Central memory CD8-positive, alpha-beta T cell (primary cell): Measurements from ENCODE around the gene XPNPEP3.
"Not testable (repeated sequence)": the region's sequence is repeated elsewhere in the genome, so short reads cannot be mapped to it uniquely, and the experiment has no call there.

Experiments
- ATAC-seq: fragments of 150-1000 bp; cut with Tn5 transposase; replicated peaks from 2 replicates; pipeline ENCODE4 v1.10.0; 2022; ENCODE audit warnings: mild to moderate bottlenecking, moderate FRiP score, moderate number of reproducible peaks; ENCODE audit not compliant: poor library complexity, severe bottlenecking; ENCODE audit errors: extremely low read depth
- DNase-seq, 2 donors: peaks; one replicate each; pipeline ENCODE4 v3.0.0; 2021; ENCODE audit warnings: low spot score in 2 of 2
- H3K27ac Mint-ChIP-seq: one replicate; pipeline ENCODE4 v1.8.0; 2022; ENCODE audit warnings: low read depth, mild to moderate bottlenecking, moderate library complexity, mixed read lengths
- H3K27me3 Mint-ChIP-seq: one replicate; pipeline ENCODE4 v1.8.0; 2022; ENCODE audit warnings: mixed read lengths
- H3K36me3 Mint-ChIP-seq: one replicate; pipeline ENCODE4 v1.8.0; 2022; ENCODE audit warnings: mild to moderate bottlenecking, moderate library complexity, mixed read lengths; ENCODE audit not compliant: insufficient read depth
- H3K4me1 Mint-ChIP-seq: one replicate; pipeline ENCODE4 v1.8.0; 2022; ENCODE audit warnings: mixed read lengths
- H3K4me3 Mint-ChIP-seq: one replicate; pipeline ENCODE4 v1.8.0; 2022; ENCODE audit warnings: mild to moderate bottlenecking, moderate library complexity, mixed read lengths
- H3K9me3 Mint-ChIP-seq: one replicate; pipeline ENCODE4 v1.8.0; 2022; ENCODE audit warnings: mixed read lengths

The XPNPEP3 gene

GRCh38 chr22:40856513-40857308 is at the start of gene XPNPEP3, which contains the start of gene ST13:
Gene XPNPEP3, plus strand, starts transcription at chr22:40857148. Its CDS starts 34 bp downstream, at chr22:40857182.
Gene ST13, minus strand, starts transcription at chr22:40856639. Its CDS starts 99 bp downstream, at chr22:40856540.
- H3K9me3 Mint-ChIP-seq = no peaks in the 10 kb centered on the region
- ATAC-seq = peak; percentile 91
- H3K4me1 Mint-ChIP-seq = peaks cover 25% of the 10 kb centered on the region
- H3K27ac Mint-ChIP-seq = peak within 1 kb of the TSS; percentile 97
- peaks cover 25% of the 10 kb centered on the region for H3K36me3 Mint-ChIP-seq
- H3K27me3 Mint-ChIP-seq = no peaks in the 10 kb centered on the region
- H3K4me3 Mint-ChIP-seq = peak within 1 kb of the TSS; percentile 97
- DNase-seq = peak; percentile 95

- Mint-ChIP-seq H3K27ac (peak overlapping the region; percentile 25), H3K27me3 (no peaks in the 10 kb centered on the region), H3K4me3 (no peak overlapping the region), H3K36me3 (peaks cover 7% of the 10 kb centered on the region), H3K9me3 (no peaks in the 10 kb centered on the region), H3K4me1 (peaks cover 12% of the 10 kb centered on the region)
- DNase-seq (no peak), ATAC-seq (no peak)
Observed at GRCh38 chr22:40808018-40808841, 48.7 kb upstream of the XPNPEP3 start.

GRCh38 chr22:40813912-40814315 is 43.0 kb upstream of the XPNPEP3 start:
- DNase-seq = no peak
- no peak overlapping the region for H3K27ac Mint-ChIP-seq
- H3K36me3 Mint-ChIP-seq = peaks cover 9% of the 10 kb centered on the region
- no peak overlapping the region for H3K4me3 Mint-ChIP-seq
- no peaks in the 10 kb centered on the region for H3K27me3 Mint-ChIP-seq
- ATAC-seq = no peak
- peaks cover 29% of the 10 kb centered on the region for H3K4me1 Mint-ChIP-seq
- H3K9me3 Mint-ChIP-seq = no peaks in the 10 kb centered on the region

GRCh38 chr22:40817737-40818136 is 39.2 kb upstream of the XPNPEP3 start:
- H3K4me1 Mint-ChIP-seq = peaks cover 24% of the 10 kb centered on the region
- ATAC-seq (no peak), DNase-seq (no peak)
- no peaks in the 10 kb centered on the region for H3K9me3 Mint-ChIP-seq
- H3K36me3 Mint-ChIP-seq = peaks cover 9% of the 10 kb centered on the region
- H3K4me3 Mint-ChIP-seq = peak overlapping the region; percentile 76
- H3K27me3 Mint-ChIP-seq = no peaks in the 10 kb centered on the region
- H3K27ac Mint-ChIP-seq = peak overlapping the region; percentile 69

- H3K9me3 Mint-ChIP-seq = no peaks in the 10 kb centered on the region
- H3K36me3 Mint-ChIP-seq = peaks cover 7% of the 10 kb centered on the region
- DNase-seq = no peak
- peak overlapping the region; percentile 69 for H3K27ac Mint-ChIP-seq
- no peaks in the 10 kb centered on the region for H3K27me3 Mint-ChIP-seq
- peaks cover 24% of the 10 kb centered on the region for H3K4me1 Mint-ChIP-seq
- ATAC-seq = peak; percentile 10
- peak overlapping the region; percentile 76 for H3K4me3 Mint-ChIP-seq
Observed at GRCh38 chr22:40818192-40818746, 38.7 kb upstream of the XPNPEP3 start.

- ATAC-seq (peak; percentile 90), DNase-seq (peak; percentile 69)
- peaks cover 13% of the 10 kb centered on the region for H3K36me3 Mint-ChIP-seq
- peak within 1 kb of the TSS; percentile 76 for H3K4me3 Mint-ChIP-seq
- peaks cover 24% of the 10 kb centered on the region for H3K4me1 Mint-ChIP-seq
- no peaks in the 10 kb centered on the region for H3K27me3 Mint-ChIP-seq
- no peaks in the 10 kb centered on the region for H3K9me3 Mint-ChIP-seq
- peak within 1 kb of the TSS; percentile 69 for H3K27ac Mint-ChIP-seq
Observed at GRCh38 chr22:40818747-40819598, 38.0 kb upstream of the XPNPEP3 start, which contains the start of gene SLC25A17. Gene SLC25A17, minus strand, starts transcription at chr22:40819346. Its CDS starts 98 bp downstream, at chr22:40819248.

- Mint-ChIP-seq H3K27ac (no peak overlapping the region), H3K27me3 (no peaks in the 10 kb centered on the region), H3K36me3 (peaks cover 14% of the 10 kb centered on the region), H3K4me1 (peaks cover 24% of the 10 kb centered on the region), H3K4me3 (peak overlapping the region; percentile 76), H3K9me3 (no peaks in the 10 kb centered on the region)
- no peak for ATAC-seq
- no peak for DNase-seq
Observed at GRCh38 chr22:40819599-40820140, 37.3 kb upstream of the XPNPEP3 start.

GRCh38 chr22:40823426-40823825 is 33.5 kb upstream of the XPNPEP3 start:
- no peaks in the 10 kb centered on the region for H3K27me3 Mint-ChIP-seq
- DNase-seq (no peak), ATAC-seq (no peak)
- H3K9me3 Mint-ChIP-seq = no peaks in the 10 kb centered on the region
- H3K4me1 Mint-ChIP-seq = peaks cover 4% of the 10 kb centered on the region
- peaks cover 27% of the 10 kb centered on the region for H3K36me3 Mint-ChIP-seq
- no peak overlapping the region for H3K4me3 Mint-ChIP-seq
- H3K27ac Mint-ChIP-seq = no peak overlapping the region

GRCh38 chr22:40826292-40826691 is 30.7 kb upstream of the XPNPEP3 start:
- H3K27ac Mint-ChIP-seq, H3K9me3 Mint-ChIP-seq, DNase-seq, H3K27me3 Mint-ChIP-seq, ATAC-seq, H3K4me1 Mint-ChIP-seq, H3K4me3 Mint-ChIP-seq: not testable (repeated sequence)
- H3K36me3 Mint-ChIP-seq = peaks cover 36% of the 10 kb centered on the region

DNA sequence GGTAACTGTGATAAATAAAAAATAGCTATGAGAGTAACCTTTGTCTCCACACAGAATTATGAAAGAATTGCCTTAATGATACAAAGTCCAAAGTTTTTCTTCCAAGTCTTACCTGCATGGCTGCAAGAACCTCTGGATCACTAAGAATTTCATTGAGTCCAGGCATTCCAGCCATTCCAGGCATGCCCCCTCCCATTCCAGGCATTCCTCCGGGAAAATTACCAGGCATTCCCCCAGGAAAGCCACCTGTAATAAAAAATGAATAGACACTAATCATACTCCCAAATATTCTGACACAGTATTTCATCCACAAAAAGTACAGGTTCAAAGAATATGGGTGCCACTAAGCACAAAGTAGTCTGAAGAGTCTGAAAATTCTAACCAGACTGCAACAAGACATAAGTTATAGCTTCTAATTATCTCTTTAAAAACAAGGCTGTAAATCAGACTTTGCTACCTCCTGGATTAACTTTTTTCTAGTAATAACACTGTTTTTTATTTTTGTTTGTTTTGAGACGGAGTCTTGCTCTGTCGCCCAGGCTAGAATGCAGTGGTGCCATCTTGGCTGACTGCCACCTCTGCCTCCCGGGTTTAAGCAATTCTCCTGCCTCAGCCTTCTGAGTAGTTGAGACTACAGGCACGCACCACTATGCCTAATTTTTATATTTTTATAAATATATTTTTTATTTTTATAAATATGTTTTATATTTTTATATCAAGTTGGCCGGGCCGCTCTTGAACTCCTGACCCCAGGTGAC is 29.8 kb upstream of the XPNPEP3 start:
- no peak overlapping the region for H3K27ac Mint-ChIP-seq
- no peaks in the 10 kb centered on the region for H3K9me3 Mint-ChIP-seq
- DNase-seq = no peak
- no peak overlapping the region for H3K4me3 Mint-ChIP-seq
- no peak for ATAC-seq
- no peaks in the 10 kb centered on the region for H3K4me1 Mint-ChIP-seq
- peaks cover 42% of the 10 kb centered on the region for H3K36me3 Mint-ChIP-seq
- H3K27me3 Mint-ChIP-seq = no peaks in the 10 kb centered on the region

- no peak for DNase-seq
- Mint-ChIP-seq H3K27me3 (no peaks in the 10 kb centered on the region), H3K36me3 (peaks cover 47% of the 10 kb centered on the region)
Observed at GRCh38 chr22:40829131-40829530, 27.8 kb upstream of the XPNPEP3 start.

More at GRCh38 chr22:40829131-40829530, 27.8 kb upstream of the XPNPEP3 start:
- H3K4me3 Mint-ChIP-seq = no peak overlapping the region
- no peak overlapping the region for H3K27ac Mint-ChIP-seq
- ATAC-seq = no peak
- no peaks in the 10 kb centered on the region for H3K9me3 Mint-ChIP-seq
- H3K4me1 Mint-ChIP-seq = no peaks in the 10 kb centered on the region
